Breast epithelium (tissue), 3 donors: ENCODE data around the gene RCSD1. TPM values are rescaled to one million over a fixed set of nuclear protein-coding genes. Genes with fewer than 3 reads are reported as not detected.

ENCODE experiments used
- total RNA-seq, 3 donors: library from RNA; depleted of rRNA; stranded (reverse); fragments of >200 nt; gene quantifications; one replicate each; pipeline ENCODE4 v1.1.0, GENCODE V29; 2016

Gene RCSD1
- total RNA-seq, 3 donors from 2014 or later: 11.5 to 29.0 (median 12.0) TPM

Other genes starting within 250 kb of the RCSD1 start
- gene CD247, start 111.7 kb upstream of the RCSD1 start, total RNA-seq: 1 to 10 TPM in 2 of 3 donors, under 1 TPM in 1; 0.80 to 2.0 (median 2.0) TPM
- 100 to 1,000 TPM; 156 to 444 (median 190) TPM for gene CREG1, start 76.5 kb upstream of the RCSD1 start, total RNA-seq
- gene MPZL1, start 91.8 kb downstream of the RCSD1 start, total RNA-seq: 10 to 100 TPM; 43.5 to 86.8 (median 86.2) TPM